ENCODE results near the gene GLRX. TPM values are rescaled to one million over a fixed set of nuclear protein-coding genes. Genes with fewer than 3 reads are reported as not detected.
A peak's percentile ranks its signal among the peaks of the same experiment; 100 is the strongest.
"Not testable (repeated sequence)": the region's sequence is repeated elsewhere in the genome, so short reads cannot be mapped to it uniquely, and the experiment has no call there.

GLRX gene
- total RNA-seq, 1 experiment from 2014 or later = 41.6 TPM

DNA sequence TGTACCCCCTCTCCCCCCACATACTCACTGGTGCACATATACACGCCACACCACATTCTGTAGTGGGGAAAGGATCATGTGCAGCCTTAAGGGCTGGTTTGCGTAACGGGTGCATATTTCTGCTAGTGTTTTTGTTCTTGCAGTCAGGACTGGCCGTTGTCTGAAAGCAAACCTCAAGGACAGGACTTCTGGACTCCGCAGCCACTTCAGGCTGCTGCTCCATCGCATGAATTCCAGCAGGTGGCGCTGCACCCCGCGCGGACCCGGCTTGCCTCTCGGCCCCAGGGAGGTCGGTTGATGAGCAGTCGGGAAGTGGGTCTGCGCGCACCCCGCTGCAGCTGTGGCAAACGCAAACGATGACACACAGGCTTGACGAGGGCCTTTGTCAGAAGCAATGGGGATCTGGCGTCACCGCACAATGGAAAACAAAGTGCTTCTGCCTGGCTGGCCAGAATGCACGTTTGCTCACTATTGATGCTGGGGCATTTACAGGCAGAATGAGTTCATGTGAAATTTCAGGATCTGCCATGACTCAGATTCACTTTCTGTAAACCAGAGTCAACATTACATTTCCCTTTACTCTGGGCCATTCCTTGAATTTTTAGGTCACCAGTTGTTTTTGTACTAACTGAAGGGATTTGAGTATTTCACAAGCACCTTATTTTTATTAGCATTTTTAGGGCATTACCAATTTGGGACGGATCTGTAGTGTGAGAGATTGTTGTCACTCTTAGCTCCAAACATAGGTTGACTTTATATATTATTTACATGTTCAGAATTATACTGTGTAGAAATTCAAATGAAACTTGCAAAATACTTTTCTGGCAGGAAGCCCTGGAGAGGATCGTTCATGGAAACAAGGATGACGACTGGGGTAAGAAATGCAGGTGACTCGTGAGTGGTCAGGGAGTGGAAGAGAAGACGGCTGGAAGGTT is 36.4 kb upstream of the GLRX start:
- Histone ChIP-seq H3K4me3 (ENCODE audit: insufficient read depth, low read depth, low read length) (no peak overlapping the region), H3K27me3 (ENCODE audit: control insufficient read depth, insufficient read depth, low read length) (no peaks in the 10 kb centered on the region), H3K36me3 (replicated peaks; ENCODE audit: control insufficient read depth, insufficient read depth, low read length) (no peaks in the 10 kb centered on the region)
- peak; percentile 93 for DNase-seq

DNA sequence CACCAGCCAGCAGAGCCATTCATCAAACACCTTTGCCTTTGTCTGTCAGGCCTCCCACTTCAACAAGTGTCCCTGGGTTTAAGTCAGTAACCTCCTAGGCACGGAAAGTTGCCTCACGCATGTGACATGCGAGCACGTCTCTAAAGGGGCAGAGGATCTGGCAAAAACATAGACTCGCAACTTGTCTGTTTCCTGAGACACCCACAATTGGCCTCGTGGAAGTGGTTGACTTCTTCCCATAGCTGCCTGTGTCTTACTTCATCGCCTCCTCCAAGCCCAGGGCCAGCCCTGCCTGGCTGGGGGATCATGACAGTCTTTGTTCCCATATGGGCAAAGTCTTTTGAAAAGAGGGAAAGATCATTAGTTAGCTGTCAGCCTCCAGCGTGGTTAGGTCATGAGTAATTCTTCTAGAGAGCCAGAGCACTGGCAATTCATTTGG is 35.5 kb upstream of the GLRX start:
- no peak for DNase-seq
- H3K36me3 ChIP-seq (replicated peaks; ENCODE audit: control insufficient read depth, insufficient read depth, low read length) = no peaks in the 10 kb centered on the region
- H3K27me3 ChIP-seq (ENCODE audit: control insufficient read depth, insufficient read depth, low read length) = no peaks in the 10 kb centered on the region
- no peak overlapping the region for H3K4me3 ChIP-seq (ENCODE audit: insufficient read depth, low read depth, low read length)

DNA sequence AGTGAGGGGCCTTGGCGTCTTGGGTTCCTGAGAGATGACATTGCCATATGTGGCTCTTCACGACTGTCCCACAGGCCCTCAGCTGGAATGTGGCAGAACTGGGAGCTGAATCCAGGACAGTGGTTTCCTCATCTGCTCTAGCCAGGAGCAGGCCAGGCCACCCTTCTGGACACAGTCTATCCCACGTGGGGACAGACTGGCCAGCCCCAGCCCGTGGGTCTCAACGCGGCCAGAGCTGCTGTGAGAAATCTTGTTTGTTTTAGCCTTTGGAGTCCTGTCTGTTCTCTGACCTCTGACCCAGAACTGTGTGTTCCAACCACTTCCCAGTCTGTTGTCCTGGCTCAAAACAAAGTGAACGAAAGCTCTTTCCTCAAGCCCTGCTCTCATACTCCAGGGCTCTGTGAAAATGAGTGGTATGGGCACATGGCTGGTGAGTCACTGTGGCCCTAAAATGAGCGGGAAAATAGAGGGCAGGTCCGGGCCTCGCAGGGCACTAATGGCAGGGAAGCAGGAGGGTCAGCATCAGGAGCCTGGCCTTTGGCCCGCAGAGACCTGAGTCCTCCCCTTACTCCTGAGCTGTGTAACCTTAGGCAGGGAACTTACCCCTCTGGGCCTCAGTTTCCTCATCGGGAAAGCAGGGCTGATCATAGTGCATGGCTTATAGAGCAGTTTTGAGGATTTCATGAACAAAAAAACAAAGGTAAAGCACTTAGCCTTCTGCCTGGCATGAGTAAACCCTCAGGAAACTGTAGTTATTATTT is 34.8 kb upstream of the GLRX start:
- no peaks in the 10 kb centered on the region for H3K36me3 ChIP-seq (replicated peaks; ENCODE audit: control insufficient read depth, insufficient read depth, low read length)
- no peak for DNase-seq
- H3K4me3 ChIP-seq (ENCODE audit: insufficient read depth, low read depth, low read length) = no peak overlapping the region
- H3K27me3 ChIP-seq (ENCODE audit: control insufficient read depth, insufficient read depth, low read length) = no peaks in the 10 kb centered on the region

DNA sequence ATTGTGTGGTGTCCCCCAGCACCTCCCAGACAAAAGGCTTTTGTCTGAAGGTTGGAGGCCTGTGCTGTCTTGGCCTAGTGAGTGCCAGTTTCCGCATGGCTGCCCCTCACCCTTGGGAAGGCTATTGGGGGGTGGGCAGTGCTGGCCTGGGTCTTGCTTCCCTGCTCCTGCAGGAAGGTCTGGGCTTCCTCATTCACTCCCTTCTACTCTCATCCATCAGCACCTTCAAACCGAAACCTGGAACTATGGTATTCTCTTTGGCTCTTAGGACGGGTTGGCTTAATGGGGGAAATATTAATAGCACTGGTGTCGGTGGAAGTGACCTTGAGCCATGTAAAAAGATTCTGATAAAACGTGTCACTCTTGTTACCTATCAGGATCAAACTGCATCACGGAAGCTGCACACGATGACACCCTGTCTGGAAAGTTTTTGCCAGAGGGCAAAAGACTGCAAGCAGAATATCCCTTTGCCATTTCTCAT is 34.0 kb upstream of the GLRX start:
- H3K36me3 ChIP-seq (replicated peaks; ENCODE audit: control insufficient read depth, insufficient read depth, low read length) = no peaks in the 10 kb centered on the region
- no peaks in the 10 kb centered on the region for H3K27me3 ChIP-seq (ENCODE audit: control insufficient read depth, insufficient read depth, low read length)
- DNase-seq = no peak
- no peak overlapping the region for H3K4me3 ChIP-seq (ENCODE audit: insufficient read depth, low read depth, low read length)

DNA sequence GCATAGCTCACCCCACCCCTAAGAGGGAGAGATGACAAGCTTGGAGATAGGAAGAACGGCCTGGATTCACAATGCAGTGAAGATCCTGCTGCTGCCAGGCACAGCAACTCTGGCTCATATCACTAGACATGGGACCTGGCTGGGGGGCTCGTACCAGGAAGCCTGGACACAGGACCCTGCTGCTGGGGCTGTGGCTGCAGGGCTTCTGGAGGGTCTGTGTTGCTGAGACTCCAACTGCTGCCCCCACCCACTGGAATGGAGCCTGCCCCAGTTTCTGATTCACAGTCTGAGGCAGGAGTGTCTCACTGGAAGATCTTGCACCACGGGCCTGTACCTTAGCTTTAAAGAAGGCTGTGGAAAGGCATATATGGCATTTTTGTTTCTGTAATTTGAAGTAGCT is 31.0 kb upstream of the GLRX start:
- H3K36me3 ChIP-seq (replicated peaks; ENCODE audit: control insufficient read depth, insufficient read depth, low read length) = no peaks in the 10 kb centered on the region
- no peak overlapping the region for H3K4me3 ChIP-seq (ENCODE audit: insufficient read depth, low read depth, low read length)
- no peaks in the 10 kb centered on the region for H3K27me3 ChIP-seq (ENCODE audit: control insufficient read depth, insufficient read depth, low read length)
- DNase-seq = no peak

DNA sequence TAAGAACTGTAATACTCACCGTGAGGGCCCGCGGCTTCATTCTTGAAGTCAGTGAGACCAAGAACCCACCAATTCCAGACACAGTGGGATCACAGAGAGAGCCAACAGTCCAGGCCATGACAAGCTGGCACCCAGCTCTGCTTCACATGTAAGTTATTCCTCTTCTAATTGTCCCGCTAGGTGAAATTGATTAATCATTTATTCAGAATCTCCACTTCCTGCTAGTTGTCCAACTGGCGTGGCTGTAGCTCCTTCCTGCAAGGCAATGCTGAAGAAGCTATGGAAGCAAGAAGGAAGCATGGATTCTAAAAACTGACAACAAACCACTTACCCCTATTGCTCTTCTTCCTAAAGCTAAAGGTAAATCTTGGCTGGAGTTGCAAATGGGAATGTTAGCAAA is 30.0 kb upstream of the GLRX start:
- DNase-seq = no peak
- Histone ChIP-seq H3K36me3 (replicated peaks; ENCODE audit: control insufficient read depth, insufficient read depth, low read length) (no peaks in the 10 kb centered on the region), H3K27me3 (ENCODE audit: control insufficient read depth, insufficient read depth, low read length) (no peaks in the 10 kb centered on the region), H3K4me3 (ENCODE audit: insufficient read depth, low read depth, low read length) (no peak overlapping the region)

DNA sequence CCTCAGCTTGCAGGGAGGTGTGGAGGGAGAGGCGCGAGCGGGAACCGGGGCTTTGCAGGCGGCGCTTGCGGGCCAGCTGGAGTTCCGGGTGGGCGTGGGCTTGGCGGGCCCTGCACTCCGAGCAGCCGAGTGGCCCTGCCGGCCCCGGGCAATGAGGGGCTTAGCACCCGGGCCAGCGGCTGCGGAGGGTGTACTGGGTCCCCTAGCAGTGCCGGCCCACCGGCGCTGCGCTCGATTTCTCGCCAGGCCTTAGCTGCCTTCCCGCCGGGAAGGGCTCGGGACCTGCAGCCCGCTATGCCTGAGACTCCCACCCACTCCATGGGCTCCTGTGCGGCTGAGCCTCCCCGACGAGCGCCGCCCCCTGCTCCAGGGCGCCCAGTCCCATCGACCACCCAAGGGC is 28.6 kb upstream of the GLRX start:
- DNase-seq; H3K4me3 ChIP-seq (ENCODE audit: insufficient read depth, low read depth, low read length); H3K36me3 ChIP-seq (replicated peaks; ENCODE audit: control insufficient read depth, insufficient read depth, low read length); H3K27me3 ChIP-seq (ENCODE audit: control insufficient read depth, insufficient read depth, low read length): not testable (repeated sequence)

DNA sequence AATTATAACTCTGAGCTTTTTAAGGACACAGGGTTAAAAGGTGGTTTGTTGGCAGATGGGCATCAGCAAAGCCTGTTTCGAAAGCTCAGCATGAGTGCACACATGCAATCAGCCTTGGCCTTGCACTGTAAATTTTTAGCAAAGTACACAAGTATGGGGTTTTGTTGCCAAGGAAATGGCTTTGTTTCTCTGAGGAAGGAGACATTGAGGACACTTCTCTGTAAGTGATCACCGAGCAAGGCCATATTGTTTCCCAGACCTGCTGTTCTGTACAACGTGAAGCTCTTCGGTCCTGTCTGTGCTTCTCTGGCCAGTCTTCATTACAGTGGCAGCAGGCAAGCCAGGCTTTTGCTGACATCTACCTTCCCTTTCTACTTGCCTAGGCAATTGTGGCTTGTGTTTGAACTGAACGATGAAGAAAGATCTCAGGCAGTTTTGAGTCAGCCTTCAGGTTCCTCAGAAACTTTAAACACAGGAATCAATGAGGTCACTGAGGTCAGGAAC is 27.9 kb upstream of the GLRX start:
- no peak for DNase-seq
- Histone ChIP-seq H3K27me3 (ENCODE audit: control insufficient read depth, insufficient read depth, low read length) (no peaks in the 10 kb centered on the region), H3K4me3 (ENCODE audit: insufficient read depth, low read depth, low read length) (no peak overlapping the region), H3K36me3 (replicated peaks; ENCODE audit: control insufficient read depth, insufficient read depth, low read length) (no peaks in the 10 kb centered on the region)

DNA sequence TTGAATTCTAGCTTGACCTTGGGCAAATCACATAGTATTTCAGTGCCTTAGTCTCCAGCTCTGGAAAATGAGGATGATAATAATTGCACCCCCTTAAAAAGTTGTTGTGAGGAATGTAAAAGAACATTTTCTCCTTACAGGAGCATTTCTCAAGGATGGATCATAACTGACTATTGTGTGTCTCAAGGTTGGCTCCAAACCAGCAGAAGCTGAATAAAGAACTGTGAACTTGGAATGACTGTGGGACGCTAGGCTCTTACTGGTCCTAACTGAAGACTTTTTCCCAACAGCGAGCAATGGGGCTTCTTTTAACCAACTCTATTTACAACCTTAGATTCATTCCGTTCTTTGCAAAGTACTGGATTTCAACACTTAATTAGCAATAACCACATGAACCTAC is 26.2 kb upstream of the GLRX start:
- no peaks in the 10 kb centered on the region for H3K27me3 ChIP-seq (ENCODE audit: control insufficient read depth, insufficient read depth, low read length)
- DNase-seq = no peak
- H3K4me3 ChIP-seq (ENCODE audit: insufficient read depth, low read depth, low read length) = no peak overlapping the region
- no peaks in the 10 kb centered on the region for H3K36me3 ChIP-seq (replicated peaks; ENCODE audit: control insufficient read depth, insufficient read depth, low read length)

DNA sequence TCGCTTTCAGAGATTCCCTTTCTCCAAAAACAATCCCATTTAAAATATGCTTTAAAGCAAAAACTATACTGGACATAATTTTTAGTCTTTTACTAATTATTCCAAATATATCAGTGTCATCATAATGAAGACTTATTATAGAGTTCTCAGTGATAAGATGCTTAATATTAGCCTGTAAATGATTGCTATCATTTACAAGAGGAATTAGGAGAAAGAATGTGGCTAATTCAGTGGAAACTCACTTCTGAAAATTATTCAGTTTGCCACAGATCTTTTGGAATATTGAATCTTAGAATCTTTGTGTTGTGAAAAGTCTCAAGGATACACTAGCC is 24.7 kb upstream of the GLRX start:
- no peak for DNase-seq
- H3K36me3 ChIP-seq (replicated peaks; ENCODE audit: control insufficient read depth, insufficient read depth, low read length) = no peaks in the 10 kb centered on the region

DNA sequence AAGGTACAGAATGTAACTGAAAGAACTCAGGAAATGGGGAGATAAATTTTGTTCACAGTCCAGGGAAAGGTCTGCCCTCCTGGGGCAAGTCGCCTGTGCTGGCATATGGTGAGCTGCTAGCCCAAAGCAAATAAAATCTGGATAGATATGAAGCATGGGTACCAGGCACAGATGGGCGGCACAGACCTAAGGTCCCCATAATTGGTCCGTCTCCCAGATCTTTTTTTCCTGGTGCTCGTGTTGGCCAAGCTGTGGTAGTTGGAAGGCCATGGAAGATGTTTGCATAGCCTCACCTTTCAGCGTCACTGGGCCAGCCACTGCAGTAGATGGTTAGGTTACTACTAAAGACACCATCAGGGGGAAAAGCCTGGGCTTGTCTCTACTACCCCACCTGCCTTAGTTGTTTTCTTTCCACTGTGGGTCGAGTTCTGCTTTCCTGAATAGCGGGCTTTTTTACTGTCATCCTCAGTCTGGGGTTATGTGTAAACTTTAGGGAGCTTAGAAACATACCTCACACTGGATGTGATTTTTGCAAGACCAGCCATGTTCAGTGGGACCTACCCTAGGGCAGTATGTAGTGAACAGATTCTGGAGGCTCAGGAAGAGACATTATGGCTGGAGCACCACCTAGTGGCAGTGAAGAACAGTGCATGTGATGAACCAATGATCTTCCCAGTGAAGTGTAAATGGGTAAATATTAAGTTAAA is 24.2 kb upstream of the GLRX start:
- DNase-seq = peak; percentile 82
- H3K27me3 ChIP-seq (ENCODE audit: control insufficient read depth, insufficient read depth, low read length) = no peaks in the 10 kb centered on the region
- no peak overlapping the region for H3K4me3 ChIP-seq (ENCODE audit: insufficient read depth, low read depth, low read length)

More for the DNA sequence above, 24.7 kb upstream of the GLRX start:
- Histone ChIP-seq H3K4me3 (ENCODE audit: insufficient read depth, low read depth, low read length) (no peak overlapping the region), H3K27me3 (ENCODE audit: control insufficient read depth, insufficient read depth, low read length) (no peaks in the 10 kb centered on the region)

DNA sequence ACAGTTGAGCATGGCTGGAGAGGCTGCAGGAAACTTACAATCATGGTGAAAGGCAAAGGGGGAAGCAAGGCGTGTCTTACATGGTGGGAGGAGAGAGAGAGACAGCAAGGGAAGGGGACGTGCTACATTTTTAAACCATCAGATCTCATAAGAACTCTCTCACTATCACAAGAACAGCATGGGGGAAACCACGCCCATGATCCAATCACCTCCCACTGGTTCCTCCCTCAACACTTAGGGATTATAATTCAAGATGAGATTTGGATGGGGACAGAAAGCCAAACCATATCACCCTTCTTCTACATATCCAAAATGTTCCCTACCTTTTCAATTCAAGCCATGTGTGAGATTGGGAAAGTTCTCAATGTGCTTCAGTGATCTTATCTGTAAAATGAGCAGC is 22.9 kb upstream of the GLRX start:
- no peak for DNase-seq
- no peaks in the 10 kb centered on the region for H3K27me3 ChIP-seq (ENCODE audit: control insufficient read depth, insufficient read depth, low read length)
- H3K4me3 ChIP-seq (ENCODE audit: insufficient read depth, low read depth, low read length) = no peak overlapping the region
- H3K36me3 ChIP-seq (replicated peaks; ENCODE audit: control insufficient read depth, insufficient read depth, low read length) = no peaks in the 10 kb centered on the region

More for the DNA sequence above, 24.2 kb upstream of the GLRX start:
- H3K36me3 ChIP-seq (replicated peaks; ENCODE audit: control insufficient read depth, insufficient read depth, low read length) = no peaks in the 10 kb centered on the region

DNA sequence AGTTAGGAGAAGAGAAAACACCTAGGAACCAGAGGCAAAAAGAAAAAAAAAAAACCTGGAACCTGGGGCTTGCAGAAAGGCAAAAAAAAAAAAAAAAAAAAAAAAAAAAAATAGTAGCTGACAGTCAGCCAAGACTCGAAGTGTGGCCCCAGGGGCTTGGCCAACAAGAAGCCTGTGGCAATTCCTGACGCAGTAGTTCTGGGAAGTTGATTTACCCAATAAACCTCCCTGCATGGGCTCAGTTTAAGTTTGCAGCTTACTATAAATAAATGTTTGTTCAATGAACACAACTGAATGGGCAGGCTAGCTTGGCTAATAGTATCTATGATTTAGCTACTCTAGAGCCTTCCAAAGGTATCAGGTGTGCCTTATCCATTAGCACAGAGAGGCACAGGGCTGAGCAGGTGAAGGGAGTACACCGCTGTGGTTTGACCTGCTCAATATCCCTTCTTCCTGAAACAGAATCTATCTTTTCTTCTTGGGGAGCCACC is 21.3 kb upstream of the GLRX start:
- no peaks in the 10 kb centered on the region for H3K36me3 ChIP-seq (replicated peaks; ENCODE audit: control insufficient read depth, insufficient read depth, low read length)
- H3K4me3 ChIP-seq (ENCODE audit: insufficient read depth, low read depth, low read length) = no peak overlapping the region
- H3K27me3 ChIP-seq (ENCODE audit: control insufficient read depth, insufficient read depth, low read length) = no peaks in the 10 kb centered on the region
- DNase-seq = no peak

DNA sequence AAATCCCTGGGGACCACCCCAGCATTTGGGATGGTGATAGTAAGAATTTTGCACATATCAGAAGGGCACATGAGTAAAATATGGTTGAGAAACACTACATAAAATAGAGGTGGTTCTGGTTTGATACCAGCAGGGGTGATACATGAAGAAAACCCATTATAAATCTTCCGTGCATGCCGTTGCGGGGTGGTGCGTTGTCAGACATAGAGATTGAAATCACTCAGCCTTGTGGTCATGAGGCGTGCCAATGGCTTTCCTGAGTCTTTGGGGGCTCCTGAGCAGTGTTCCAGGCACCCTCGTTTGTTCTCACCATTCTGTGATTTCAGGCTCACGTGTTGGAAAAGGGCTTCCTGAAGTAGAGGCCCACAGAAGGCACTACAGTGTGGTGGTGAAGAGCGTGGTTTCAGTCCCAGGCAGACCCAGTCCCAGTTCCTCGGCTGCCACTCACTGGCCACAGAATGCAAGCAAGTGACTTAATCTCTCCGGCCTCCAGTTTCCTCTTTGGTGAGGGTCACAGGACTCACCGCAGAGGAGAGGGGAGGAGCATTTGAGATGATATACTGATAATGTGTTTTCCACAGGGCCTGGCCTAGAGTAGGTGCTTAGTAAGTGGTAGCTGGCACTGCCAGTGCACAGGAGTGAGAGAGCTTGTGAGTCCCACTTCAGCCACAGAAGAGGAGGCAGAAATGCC is 20.5 kb upstream of the GLRX start:
- no peak for DNase-seq
- no peaks in the 10 kb centered on the region for H3K27me3 ChIP-seq (ENCODE audit: control insufficient read depth, insufficient read depth, low read length)
- no peak overlapping the region for H3K4me3 ChIP-seq (ENCODE audit: insufficient read depth, low read depth, low read length)
- H3K36me3 ChIP-seq (replicated peaks; ENCODE audit: control insufficient read depth, insufficient read depth, low read length) = no peaks in the 10 kb centered on the region

All from H7 (cell line).